ENCODE data around the gene DGCR8. TPM values are rescaled to one million over a fixed set of nuclear protein-coding genes. Genes with fewer than 3 reads are reported as not detected.

DGCR8 gene
- total and polyA plus RNA-seq, 2 of the 4 experiments (the other 2 are of a cell fraction): 16.7 to 25.3 TPM

DNA sequence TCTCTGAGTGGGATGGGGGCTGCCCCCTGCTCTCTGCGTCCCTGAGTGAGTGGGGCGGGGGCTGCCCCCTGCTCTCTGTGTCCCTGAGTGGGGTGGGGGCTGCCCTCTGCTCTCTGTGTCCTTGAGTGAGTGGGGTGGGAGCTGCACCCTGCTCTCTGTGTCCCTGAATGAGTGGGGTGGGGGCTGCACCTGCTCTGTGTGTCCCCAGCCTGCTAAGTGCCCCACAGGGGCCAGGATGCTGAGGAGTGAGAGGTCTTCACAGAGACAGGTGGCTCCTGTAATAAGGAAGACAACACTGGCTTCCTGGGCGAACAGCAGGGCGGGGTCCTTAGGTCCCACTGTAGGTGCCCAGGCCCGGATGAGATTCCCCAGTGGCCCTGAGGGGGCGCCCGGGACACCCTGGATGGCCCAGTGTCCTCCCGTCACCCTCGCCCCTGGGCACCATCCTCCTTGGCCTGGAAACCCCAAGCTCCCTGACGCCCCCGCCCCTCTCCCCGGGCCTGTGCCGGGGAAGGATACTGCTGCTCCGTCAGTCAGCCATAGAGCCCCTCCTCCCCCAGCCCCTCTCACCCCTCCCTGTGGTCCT is 74.7 kb downstream of the DGCR8 start:
- Histone ChIP-seq H3K36me3 (ENCODE audit: control insufficient read depth, insufficient read depth, low read length) (no peaks in the 10 kb centered on the region), H2AK5ac (ENCODE audit: low read depth, low read length) (no peak overlapping the region), H3K9me3 (ENCODE audit: control insufficient read depth, insufficient read depth, low read length) (no peaks in the 10 kb centered on the region), H3K9me1 (ENCODE audit: insufficient read depth, low read length) (no peaks in the 10 kb centered on the region), H3K18ac (ENCODE audit: low read depth, low read length) (no peak overlapping the region), H3K27me3 (ENCODE audit: control insufficient read depth, insufficient read depth, low read length) (peaks cover 8% of the 10 kb centered on the region; the same call in 1 of the 2 replicates), H3K9ac (ENCODE audit: low read depth, low read length) (no peak overlapping the region), H2BK120ac (ENCODE audit: low read depth, low read length) (no peak overlapping the region), H4K8ac (ENCODE audit: low read depth in 2 of 2, low read length in 2 of 2) (no peak overlapping the region), H2AK9ac (replicated peaks; ENCODE audit: low read depth, low read length, poor library complexity) (no peak overlapping the region), H2BK15ac (ENCODE audit: low read depth, low read length) (no peak overlapping the region), H3K4me1 (ENCODE audit: control insufficient read depth, insufficient read depth, low read length) (peaks cover 8% of the 10 kb centered on the region), H3K14ac (replicated peaks; ENCODE audit: low read depth, low read length) (no peak overlapping the region), H4K91ac (ENCODE audit: insufficient read depth, low read depth, low read length) (no peak overlapping the region), H3K4ac (ENCODE audit: low read depth, low read length) (no peak overlapping the region), H2AFZ (replicated peaks; ENCODE audit: low read length, poor library complexity) (no peak overlapping the region), H3K79me1 (ENCODE audit: low read depth in 1 of 2, low read length in 2 of 2) (no peaks in the 10 kb centered on the region), H3K56ac (ENCODE audit: extremely low read depth, insufficient read depth, low read length) (no peak overlapping the region), H3K27ac (ENCODE audit: insufficient read depth, low read length) (no peak overlapping the region), H2BK5ac (ENCODE audit: low read depth, low read length, poor library complexity, severe bottlenecking) (no peak overlapping the region), H4K5ac (ENCODE audit: low read depth, low read length) (no peak overlapping the region), H2BK20ac (ENCODE audit: low read depth, low read length) (no peak overlapping the region), H3K23ac (ENCODE audit: low read depth, low read length) (no peak overlapping the region), H3K4me2 (ENCODE audit: low read depth, low read length) (no peak overlapping the region), H4K20me1 (ENCODE audit: insufficient read depth, low read length) (peaks cover 11% of the 10 kb centered on the region; the same call in 1 of the 2 replicates), H3K4me3 (ENCODE audit: insufficient read depth, low read depth, low read length) (no peak overlapping the region)
- dilution Hi-C loops (cut with HindIII; ENCODE audit: low sequenced_read_pairs, unreplicated experiment): no loop called here
- ATAC-seq (ENCODE audit: low read depth): no peak
- intact Hi-C loops (cut with micrococcal nuclease): loop anchor here (5.0 kb wide), 1 partner anchor 303 kb away; no protein-coding TSS in a partner anchor
- CTCF ChIA-PET: no interaction called here
- POLR2A ChIA-PET (ENCODE audit: unreplicated experiment): no interaction called here
- in situ Hi-C loops (cut with MboI; ENCODE audit: low sequenced_read_pairs): loop anchor here (5.0 to 10.0 kb wide), 2 partner anchors 138 to 300 kb away; no protein-coding TSS in a partner anchor
- no peak for DNase-seq
- TF ChIP-seq, protein P1, sequence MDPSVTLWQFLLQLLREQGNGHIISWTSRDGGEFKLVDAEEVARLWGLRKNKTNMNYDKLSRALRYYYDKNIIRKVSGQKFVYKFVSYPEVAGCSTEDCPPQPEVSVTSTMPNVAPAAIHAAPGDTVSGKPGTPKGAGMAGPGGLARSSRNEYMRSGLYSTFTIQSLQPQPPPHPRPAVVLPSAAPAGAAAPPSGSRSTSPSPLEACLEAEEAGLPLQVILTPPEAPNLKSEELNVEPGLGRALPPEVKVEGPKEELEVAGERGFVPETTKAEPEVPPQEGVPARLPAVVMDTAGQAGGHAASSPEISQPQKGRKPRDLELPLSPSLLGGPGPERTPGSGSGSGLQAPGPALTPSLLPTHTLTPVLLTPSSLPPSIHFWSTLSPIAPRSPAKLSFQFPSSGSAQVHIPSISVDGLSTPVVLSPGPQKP (IDR thresholded peaks at IDR 0.05; ENCODE audit: borderline replicate concordance, low read depth, low read length): no peak
- TF ChIP-seq MXI1 (IDR thresholded peaks at IDR 0.05; ENCODE audit: borderline replicate concordance, low read depth, low read length): no peak
- TF ChIP-seq POLR2A (IDR thresholded peaks at IDR 0.05; ENCODE audit: low read depth, low read length): no peak
- TF ChIP-seq MAZ (IDR thresholded peaks at IDR 0.05; ENCODE audit: borderline replicate concordance, low read depth, low read length): no peak
- no peak for TF ChIP-seq MAFK (IDR thresholded peaks at IDR 0.05; ENCODE audit: low read depth, low read length)
- no peak for TF ChIP-seq RFX5 (IDR thresholded peaks at IDR 0.05; ENCODE audit: low read depth, low read length)
- TF ChIP-seq BHLHE40 (IDR thresholded peaks at IDR 0.05; ENCODE audit: low read depth, low read length): no peak
- TF ChIP-seq, protein P2, sequence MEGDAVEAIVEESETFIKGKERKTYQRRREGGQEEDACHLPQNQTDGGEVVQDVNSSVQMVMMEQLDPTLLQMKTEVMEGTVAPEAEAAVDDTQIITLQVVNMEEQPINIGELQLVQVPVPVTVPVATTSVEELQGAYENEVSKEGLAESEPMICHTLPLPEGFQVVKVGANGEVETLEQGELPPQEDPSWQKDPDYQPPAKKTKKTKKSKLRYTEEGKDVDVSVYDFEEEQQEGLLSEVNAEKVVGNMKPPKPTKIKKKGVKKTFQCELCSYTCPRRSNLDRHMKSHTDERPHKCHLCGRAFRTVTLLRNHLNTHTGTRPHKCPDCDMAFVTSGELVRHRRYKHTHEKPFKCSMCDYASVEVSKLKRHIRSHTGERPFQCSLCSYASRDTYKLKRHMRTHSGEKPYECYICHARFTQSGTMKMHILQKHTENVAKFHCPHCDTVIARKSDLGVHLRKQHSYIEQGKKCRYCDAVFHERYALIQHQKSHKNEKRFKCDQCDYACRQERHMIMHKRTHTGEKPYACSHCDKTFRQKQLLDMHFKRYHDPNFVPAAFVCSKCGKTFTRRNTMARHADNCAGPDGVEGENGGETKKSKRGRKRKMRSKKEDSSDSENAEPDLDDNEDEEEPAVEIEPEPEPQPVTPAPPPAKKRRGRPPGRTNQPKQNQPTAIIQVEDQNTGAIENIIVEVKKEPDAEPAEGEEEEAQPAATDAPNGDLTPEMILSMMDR (conservative IDR thresholded peaks at IDR 0.05; ENCODE audit: low read depth, low read length): no peak
- TF ChIP-seq FOS (IDR thresholded peaks at IDR 0.05; ENCODE audit: low read depth, low read length): no peak
- TF ChIP-seq SMC3 (IDR thresholded peaks at IDR 0.05; ENCODE audit: low read depth, low read length): no peak
- TF ChIP-seq CHD1 (IDR thresholded peaks at IDR 0.05; ENCODE audit: low read depth, low read length): no peak
- TF ChIP-seq NFE2L2 (IDR thresholded peaks at IDR 0.05; ENCODE audit: low read depth, low read length): no peak
- TF ChIP-seq RCOR1 (IDR thresholded peaks at IDR 0.05; ENCODE audit: insufficient replicate concordance, low read length): no peak
- TF ChIP-seq, protein P3, sequence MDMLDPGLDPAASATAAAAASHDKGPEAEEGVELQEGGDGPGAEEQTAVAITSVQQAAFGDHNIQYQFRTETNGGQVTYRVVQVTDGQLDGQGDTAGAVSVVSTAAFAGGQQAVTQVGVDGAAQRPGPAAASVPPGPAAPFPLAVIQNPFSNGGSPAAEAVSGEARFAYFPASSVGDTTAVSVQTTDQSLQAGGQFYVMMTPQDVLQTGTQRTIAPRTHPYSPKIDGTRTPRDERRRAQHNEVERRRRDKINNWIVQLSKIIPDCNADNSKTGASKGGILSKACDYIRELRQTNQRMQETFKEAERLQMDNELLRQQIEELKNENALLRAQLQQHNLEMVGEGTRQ (IDR thresholded peaks at IDR 0.05; ENCODE audit: low read depth, low read length): no peak
- TF ChIP-seq RAD21 (IDR thresholded peaks at IDR 0.05; ENCODE audit: low read length): no peak
- TF ChIP-seq CEBPB (IDR thresholded peaks at IDR 0.05; ENCODE audit: low read depth, low read length): no peak
- WGBS, 2 experiments (ENCODE audit: extremely low coverage in 2 of 2, insufficient read length in 1 of 2): 92% methylated on average over 3 of the region's 14 CpGs; no CpG with 5 or more reads in 1 of the 2 experiments
- no TSS peak for BruUV-seq (replicated peaks)
